Measurements from ENCODE around the gene GRM7.

GRCh38 chr3:7393944-7394605 is 533.2 kb downstream of the GRM7 start:
- TF ChIP-seq CTCF (IDR thresholded peaks at IDR 0.05), result no peak
- no peak for TF ChIP-seq POLR2A (IDR thresholded peaks at IDR 0.05)
